ENCODE data around the gene GALNT18.

The GALNT18 gene

GRCh38 chr11:11592146-11592684 lies 29.6 kb downstream of the GALNT18 start:
- Histone ChIP-seq H2BK120ac (ENCODE audit: low read depth, low read length) (no peak overlapping the region), H3K36me3 (replicated peaks in 1 of 2; ENCODE audit: control insufficient read depth in 2 of 2, insufficient read depth in 2 of 2, low read length in 2 of 2) (no peaks in the 10 kb centered on the region), H3K4me1 (ENCODE audit: control insufficient read depth in 2 of 2, insufficient read depth in 1 of 2, low read depth in 1 of 2, low read length in 2 of 2) (peaks cover 0 to 11% of the 10 kb centered on the region in 2 donors), H2BK15ac (ENCODE audit: low read length) (no peak overlapping the region), H3K27ac (replicated peaks; ENCODE audit: low read length) (no peak overlapping the region), H2AK5ac (ENCODE audit: low read depth, low read length) (no peak overlapping the region), H3K14ac (ENCODE audit: low read length) (no peak overlapping the region), H4K91ac (ENCODE audit: low read depth, low read length, poor library complexity) (no peak overlapping the region), H3K4ac (ENCODE audit: low read length) (no peak overlapping the region), H3K18ac (ENCODE audit: low read length) (no peak overlapping the region), H3K9ac (ENCODE audit: low read depth, low read length, poor library complexity) (no peak overlapping the region), H3K27me3 (ENCODE audit: control insufficient read depth in 3 of 3, insufficient read depth in 3 of 3, low read depth in 1 of 3, low read length in 3 of 3) (no peaks in the 10 kb centered on the region), H3K79me1 (ENCODE audit: low read depth, low read length) (no peaks in the 10 kb centered on the region), H3K4me2 (ENCODE audit: insufficient read depth, low read length, poor library complexity, severe bottlenecking) (no peak overlapping the region), H2AFZ (ENCODE audit: low read length) (no peak overlapping the region), H3K9me3 (replicated peaks in 1 of 2; ENCODE audit: control insufficient read depth in 2 of 2, insufficient read depth in 1 of 2, low read depth in 1 of 2, low read length in 2 of 2) (no peaks in the 10 kb centered on the region), H2BK12ac (ENCODE audit: low read length) (no peak overlapping the region), H3K4me3 (ENCODE audit: low read length in 2 of 2) (no peak overlapping the region), H3K23ac (ENCODE audit: low read depth, low read length, poor library complexity) (no peak overlapping the region), H4K8ac (ENCODE audit: low read depth, low read length) (no peak overlapping the region), H2BK5ac (ENCODE audit: low read length) (no peak overlapping the region)
- no peak for DNase-seq (ENCODE audit: low spot score)
- no CpG with 5 or more reads among the region's 8 CpGs for WGBS, 2 donors (ENCODE audit: extremely low coverage in 2 of 2, insufficient read length in 2 of 2, insufficient replicate concordance in 1 of 2)

GRCh38 chr11:11589437-11589836 lies 32.4 kb downstream of the GALNT18 start:
- Histone ChIP-seq H3K27ac (replicated peaks; ENCODE audit: low read length) (no peak overlapping the region), H3K9me3 (replicated peaks in 1 of 2; ENCODE audit: control insufficient read depth in 2 of 2, insufficient read depth in 1 of 2, low read depth in 1 of 2, low read length in 2 of 2) (no peaks in the 10 kb centered on the region), H3K4me2 (ENCODE audit: insufficient read depth, low read length, poor library complexity, severe bottlenecking) (no peak overlapping the region)

GRCh38 chr11:11588891-11589290 lies 32.9 kb downstream of the GALNT18 start:
- no peaks in the 10 kb centered on the region for H3K9me3 ChIP-seq (replicated peaks in 1 of 2; ENCODE audit: control insufficient read depth in 2 of 2, insufficient read depth in 1 of 2, low read depth in 1 of 2, low read length in 2 of 2)
- no peak overlapping the region for H2BK15ac ChIP-seq (ENCODE audit: low read length)
- H2AFZ ChIP-seq (ENCODE audit: low read length) = no peak overlapping the region
- H3K27ac ChIP-seq (replicated peaks; ENCODE audit: low read length) = no peak overlapping the region
- no peak for DNase-seq (ENCODE audit: low spot score)
- no peak overlapping the region for H3K14ac ChIP-seq (ENCODE audit: low read length)
- no peak overlapping the region for H2BK5ac ChIP-seq (ENCODE audit: low read length)
- no peak overlapping the region for H3K23ac ChIP-seq (ENCODE audit: low read depth, low read length, poor library complexity)
- no peak overlapping the region for H3K4ac ChIP-seq (ENCODE audit: low read length)
- no peak overlapping the region for H2BK120ac ChIP-seq (ENCODE audit: low read depth, low read length)
- H3K36me3 ChIP-seq (replicated peaks in 1 of 2; ENCODE audit: control insufficient read depth in 2 of 2, insufficient read depth in 2 of 2, low read length in 2 of 2) = no peaks in the 10 kb centered on the region
- H4K8ac ChIP-seq (ENCODE audit: low read depth, low read length) = no peak overlapping the region
- no peak overlapping the region for H3K9ac ChIP-seq (ENCODE audit: low read depth, low read length, poor library complexity)
- no peak overlapping the region for H2BK12ac ChIP-seq (ENCODE audit: low read length)
- no peaks in the 10 kb centered on the region for H3K79me1 ChIP-seq (ENCODE audit: low read depth, low read length)
- H3K4me1 ChIP-seq (ENCODE audit: control insufficient read depth in 2 of 2, insufficient read depth in 1 of 2, low read depth in 1 of 2, low read length in 2 of 2) = peaks cover 0 to 11% of the 10 kb centered on the region in 2 donors
- no peak overlapping the region for H2AK5ac ChIP-seq (ENCODE audit: low read depth, low read length)
- no peak overlapping the region for H3K4me3 ChIP-seq (ENCODE audit: low read length in 2 of 2)
- H3K4me2 ChIP-seq (ENCODE audit: insufficient read depth, low read length, poor library complexity, severe bottlenecking) = no peak overlapping the region
- no peak overlapping the region for H3K18ac ChIP-seq (ENCODE audit: low read length)
- H3K27me3 ChIP-seq (ENCODE audit: control insufficient read depth in 3 of 3, insufficient read depth in 3 of 3, low read depth in 1 of 3, low read length in 3 of 3) = no peaks in the 10 kb centered on the region
- no CpG with 5 or more reads among the region's 1 CpG for WGBS, 2 donors (ENCODE audit: extremely low coverage in 2 of 2, insufficient read length in 2 of 2, insufficient replicate concordance in 1 of 2)
- H4K91ac ChIP-seq (ENCODE audit: low read depth, low read length, poor library complexity) = no peak overlapping the region

More at GRCh38 chr11:11589437-11589836, 32.4 kb downstream of the GALNT18 start:
- no peak overlapping the region for H2BK15ac ChIP-seq (ENCODE audit: low read length)
- no peaks in the 10 kb centered on the region for H3K79me1 ChIP-seq (ENCODE audit: low read depth, low read length)
- no peak overlapping the region for H3K23ac ChIP-seq (ENCODE audit: low read depth, low read length, poor library complexity)
- H3K4me1 ChIP-seq (ENCODE audit: control insufficient read depth in 2 of 2, insufficient read depth in 1 of 2, low read depth in 1 of 2, low read length in 2 of 2) = peaks cover 0 to 11% of the 10 kb centered on the region in 2 donors
- WGBS, 2 donors (ENCODE audit: extremely low coverage in 2 of 2, insufficient read length in 2 of 2, insufficient replicate concordance in 1 of 2) = no CpG with 5 or more reads among the region's 4 CpGs
- no peaks in the 10 kb centered on the region for H3K36me3 ChIP-seq (replicated peaks in 1 of 2; ENCODE audit: control insufficient read depth in 2 of 2, insufficient read depth in 2 of 2, low read length in 2 of 2)
- H2AFZ ChIP-seq (ENCODE audit: low read length) = no peak overlapping the region
- no peak overlapping the region for H2AK5ac ChIP-seq (ENCODE audit: low read depth, low read length)
- no peak for DNase-seq (ENCODE audit: low spot score)
- H4K91ac ChIP-seq (ENCODE audit: low read depth, low read length, poor library complexity) = no peak overlapping the region
- no peak overlapping the region for H3K14ac ChIP-seq (ENCODE audit: low read length)
- no peaks in the 10 kb centered on the region for H3K27me3 ChIP-seq (ENCODE audit: control insufficient read depth in 3 of 3, insufficient read depth in 3 of 3, low read depth in 1 of 3, low read length in 3 of 3)
- no peak overlapping the region for H3K9ac ChIP-seq (ENCODE audit: low read depth, low read length, poor library complexity)
- H2BK12ac ChIP-seq (ENCODE audit: low read length) = no peak overlapping the region
- H2BK120ac ChIP-seq (ENCODE audit: low read depth, low read length) = no peak overlapping the region
- no peak overlapping the region for H3K4me3 ChIP-seq (ENCODE audit: low read length in 2 of 2)
- H3K18ac ChIP-seq (ENCODE audit: low read length) = no peak overlapping the region
- no peak overlapping the region for H4K8ac ChIP-seq (ENCODE audit: low read depth, low read length)
- H3K4ac ChIP-seq (ENCODE audit: low read length) = no peak overlapping the region
- H2BK5ac ChIP-seq (ENCODE audit: low read length) = no peak overlapping the region

- Histone ChIP-seq H3K23ac (ENCODE audit: low read depth, low read length, poor library complexity) (no peak overlapping the region), H3K79me1 (ENCODE audit: low read depth, low read length) (no peaks in the 10 kb centered on the region), H3K36me3 (replicated peaks in 1 of 2; ENCODE audit: control insufficient read depth in 2 of 2, insufficient read depth in 2 of 2, low read length in 2 of 2) (no peaks in the 10 kb centered on the region), H2AK5ac (ENCODE audit: low read depth, low read length) (no peak overlapping the region), H3K9ac (ENCODE audit: low read depth, low read length, poor library complexity) (no peak overlapping the region), H4K91ac (ENCODE audit: low read depth, low read length, poor library complexity) (no peak overlapping the region), H2BK120ac (ENCODE audit: low read depth, low read length) (no peak overlapping the region), H4K8ac (ENCODE audit: low read depth, low read length) (no peak overlapping the region), H3K4me1 (ENCODE audit: control insufficient read depth in 2 of 2, insufficient read depth in 1 of 2, low read depth in 1 of 2, low read length in 2 of 2) (peaks cover 0 to 11% of the 10 kb centered on the region in 2 donors), H2AFZ (ENCODE audit: low read length) (no peak overlapping the region), H2BK5ac (ENCODE audit: low read length) (no peak overlapping the region), H3K27me3 (ENCODE audit: control insufficient read depth in 3 of 3, insufficient read depth in 3 of 3, low read depth in 1 of 3, low read length in 3 of 3) (no peaks in the 10 kb centered on the region), H3K4me3 (ENCODE audit: low read length in 2 of 2) (no peak overlapping the region), H2BK12ac (ENCODE audit: low read length) (no peak overlapping the region), H3K4me2 (ENCODE audit: insufficient read depth, low read length, poor library complexity, severe bottlenecking) (no peak overlapping the region), H2BK15ac (ENCODE audit: low read length) (no peak overlapping the region), H3K18ac (ENCODE audit: low read length) (no peak overlapping the region), H3K27ac (replicated peaks; ENCODE audit: low read length) (no peak overlapping the region), H3K4ac (ENCODE audit: low read length) (no peak overlapping the region), H3K9me3 (replicated peaks in 1 of 2; ENCODE audit: control insufficient read depth in 2 of 2, insufficient read depth in 1 of 2, low read depth in 1 of 2, low read length in 2 of 2) (no peaks in the 10 kb centered on the region), H3K14ac (ENCODE audit: low read length) (no peak overlapping the region)
- no CpG with 5 or more reads among the region's 2 CpGs for WGBS, 2 donors (ENCODE audit: extremely low coverage in 2 of 2, insufficient read length in 2 of 2, insufficient replicate concordance in 1 of 2)
- DNase-seq (ENCODE audit: low spot score) = no peak
Observed at GRCh38 chr11:11588243-11588642, 33.6 kb downstream of the GALNT18 start.

Measured in neuronal stem cell (in vitro differentiated cells).